ENCODE results near the gene RNF14. TPM values are rescaled to one million over a fixed set of nuclear protein-coding genes. Genes with fewer than 3 reads are reported as not detected.

The RNF14 gene
- total and polyA plus RNA-seq, 7 donors = 30.7 to 70.1 (median 43.2) TPM

DNA sequence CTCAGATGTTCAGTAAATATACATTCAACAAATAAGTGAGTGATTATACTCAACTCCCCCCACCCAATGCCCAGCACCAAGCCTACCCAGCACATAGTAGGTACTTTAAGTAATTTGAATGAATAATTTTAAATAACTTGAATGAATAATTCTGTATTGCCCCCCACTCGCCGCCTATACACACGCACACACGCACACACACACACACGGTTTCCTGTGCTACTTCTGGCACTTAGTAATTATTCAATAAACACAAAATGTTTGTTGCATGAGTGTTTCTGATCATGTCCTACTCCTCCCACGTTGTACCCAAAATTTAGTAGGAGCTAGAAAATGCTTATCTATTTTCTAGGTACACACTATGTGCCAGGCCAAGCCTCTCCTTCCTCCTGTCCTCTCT lies 27.1 kb upstream of the RNF14 start:
- intact Hi-C loops (cut with DNase I) = no loop called here
- Histone ChIP-seq H3K36me3 (peaks cover 12 to 33% (median 17%) of the 10 kb centered on the region in 4 donors), H3K9me3 (no peaks in the 10 kb centered on the region), H3K4me3 (no peak overlapping the region), H3K27me3 (no peaks in the 10 kb centered on the region), H3K27ac (peak overlapping the region in 2 of 4 donors; percentile 30 to 37), H3K4me1 (peaks cover 0 to 19% (median 11%) of the 10 kb centered on the region in 4 donors)
- 82 to 85% methylated on average over 6 of the region's 6 CpGs for WGBS, 2 donors
- TF ChIP-seq, protein P1, sequence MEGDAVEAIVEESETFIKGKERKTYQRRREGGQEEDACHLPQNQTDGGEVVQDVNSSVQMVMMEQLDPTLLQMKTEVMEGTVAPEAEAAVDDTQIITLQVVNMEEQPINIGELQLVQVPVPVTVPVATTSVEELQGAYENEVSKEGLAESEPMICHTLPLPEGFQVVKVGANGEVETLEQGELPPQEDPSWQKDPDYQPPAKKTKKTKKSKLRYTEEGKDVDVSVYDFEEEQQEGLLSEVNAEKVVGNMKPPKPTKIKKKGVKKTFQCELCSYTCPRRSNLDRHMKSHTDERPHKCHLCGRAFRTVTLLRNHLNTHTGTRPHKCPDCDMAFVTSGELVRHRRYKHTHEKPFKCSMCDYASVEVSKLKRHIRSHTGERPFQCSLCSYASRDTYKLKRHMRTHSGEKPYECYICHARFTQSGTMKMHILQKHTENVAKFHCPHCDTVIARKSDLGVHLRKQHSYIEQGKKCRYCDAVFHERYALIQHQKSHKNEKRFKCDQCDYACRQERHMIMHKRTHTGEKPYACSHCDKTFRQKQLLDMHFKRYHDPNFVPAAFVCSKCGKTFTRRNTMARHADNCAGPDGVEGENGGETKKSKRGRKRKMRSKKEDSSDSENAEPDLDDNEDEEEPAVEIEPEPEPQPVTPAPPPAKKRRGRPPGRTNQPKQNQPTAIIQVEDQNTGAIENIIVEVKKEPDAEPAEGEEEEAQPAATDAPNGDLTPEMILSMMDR (IDR thresholded peaks at IDR 0.05) = no peak
- no peak for TF ChIP-seq POLR2A (IDR thresholded peaks at IDR 0.05)
- no peak for TF ChIP-seq POLR2AphosphoS5 (IDR thresholded peaks at IDR 0.05)
- no peak for TF ChIP-seq EP300 (IDR thresholded peaks at IDR 0.05)
- peak; percentile 22 for DNase-seq

DNA sequence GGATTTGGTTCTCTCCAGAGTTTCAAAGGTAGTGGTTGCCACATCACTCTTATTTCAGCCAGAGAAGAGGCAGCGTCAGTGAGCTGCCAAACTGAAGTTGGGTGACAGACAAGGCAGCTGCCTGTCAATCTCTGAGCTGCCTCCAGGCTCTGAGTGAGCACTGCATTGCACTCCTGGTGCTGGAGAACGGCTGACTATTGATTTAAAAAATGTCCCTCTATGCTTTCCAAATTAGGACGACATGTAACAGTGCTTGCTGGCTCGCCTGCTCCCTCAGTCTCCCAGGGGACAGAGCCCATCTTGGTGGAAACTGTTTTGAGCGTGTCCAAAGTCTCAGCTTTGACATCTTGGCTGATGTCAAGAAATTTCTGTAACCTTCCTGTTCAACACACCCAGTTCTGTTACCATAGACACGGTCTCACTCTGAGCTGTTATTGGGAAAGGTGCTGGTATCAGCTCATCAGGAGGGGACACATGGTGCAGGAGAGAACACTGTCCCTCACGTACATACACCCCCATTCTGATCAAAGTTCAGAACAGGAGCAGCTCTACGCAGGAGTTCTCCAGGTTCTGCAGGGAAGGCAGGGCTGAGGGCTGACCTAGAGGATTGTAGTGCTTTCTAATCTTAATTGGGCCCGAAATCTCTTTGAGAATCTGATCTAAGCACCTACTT lies 26.6 kb upstream of the RNF14 start:
- peaks cover 12 to 27% (median 12%) of the 10 kb centered on the region in 4 donors for H3K36me3 ChIP-seq
- H3K4me1 ChIP-seq = peaks cover 0 to 19% (median 11%) of the 10 kb centered on the region in 4 donors
- H3K4me3 ChIP-seq = no peak overlapping the region
- TF ChIP-seq EP300 (IDR thresholded peaks at IDR 0.05) = no peak
- TF ChIP-seq, protein P1 (IDR thresholded peaks at IDR 0.05) = no peak
- no peaks in the 10 kb centered on the region for H3K27me3 ChIP-seq
- WGBS, 2 donors = 77 to 85% methylated on average over 9 of the region's 9 CpGs
- H3K9me3 ChIP-seq = no peaks in the 10 kb centered on the region
- H3K27ac ChIP-seq = peak overlapping the region in 1 of 4 donors; percentile 30
- intact Hi-C loops (cut with DNase I) = no loop called here
- DNase-seq = no peak

DNA sequence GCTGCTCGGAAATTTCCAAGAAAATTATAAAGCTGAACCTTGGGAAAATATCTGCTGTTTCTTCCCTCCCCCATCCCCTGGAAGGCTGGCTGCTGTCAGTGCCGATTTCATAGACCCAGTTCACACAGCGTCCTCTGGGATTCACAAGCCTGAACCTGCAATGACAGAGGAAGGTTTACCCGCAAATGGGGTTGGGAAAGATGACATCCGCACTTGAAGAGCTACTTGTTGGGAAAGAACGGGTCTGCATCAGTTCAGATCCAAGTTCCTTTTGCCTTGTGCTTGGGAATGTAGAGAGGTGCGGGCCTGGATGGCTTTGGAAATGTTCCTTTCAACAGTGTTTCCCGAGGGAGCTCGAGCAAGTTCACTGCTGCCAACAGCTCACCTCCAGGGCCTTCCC lies 24.8 kb upstream of the RNF14 start:
- Histone ChIP-seq H3K27ac (no peak overlapping the region), H3K36me3 (peaks cover 0 to 10% (median 0%) of the 10 kb centered on the region in 4 donors), H3K4me1 (peaks cover 0 to 19% (median 11%) of the 10 kb centered on the region in 4 donors), H3K9me3 (no peaks in the 10 kb centered on the region), H3K27me3 (no peaks in the 10 kb centered on the region), H3K4me3 (no peak overlapping the region)
- 87 to 90% methylated on average over 9 of the region's 9 CpGs for WGBS, 2 donors
- intact Hi-C loops (cut with DNase I) = no loop called here
- no peak for DNase-seq
- TF ChIP-seq, protein P1 (IDR thresholded peaks at IDR 0.05) = no peak
- TF ChIP-seq EP300 (IDR thresholded peaks at IDR 0.05) (no peak), POLR2A (IDR thresholded peaks at IDR 0.05) (no peak), POLR2AphosphoS5 (IDR thresholded peaks at IDR 0.05) (no peak)

DNA sequence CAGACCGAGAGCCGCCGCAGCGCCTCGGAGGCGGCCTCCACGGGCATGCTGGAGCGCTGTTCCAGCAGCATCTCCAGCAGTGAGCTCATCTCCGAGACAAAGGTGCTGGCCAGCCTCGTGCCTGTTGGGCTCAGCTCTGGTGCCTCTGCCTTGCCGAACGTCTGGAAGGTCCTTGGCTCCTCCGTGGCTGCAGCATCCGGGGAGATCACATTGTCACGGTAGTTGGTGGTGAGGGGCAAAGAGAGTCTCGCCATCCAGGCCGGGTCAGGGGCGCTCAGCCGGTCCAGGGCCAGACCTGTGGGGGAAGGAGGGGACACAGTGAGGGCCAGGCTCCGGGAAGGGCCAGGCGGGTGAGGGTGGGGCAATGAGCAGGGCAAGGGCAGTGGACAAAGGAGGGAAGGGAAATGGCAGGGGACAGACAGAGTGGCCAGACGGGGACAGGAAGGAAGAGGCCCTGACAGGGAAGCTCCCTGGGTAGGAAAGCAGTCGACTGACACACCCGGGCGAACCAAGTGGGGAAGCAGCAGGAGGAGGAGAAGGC lies 23.3 kb upstream of the RNF14 start:
- intact Hi-C loops (cut with DNase I) = no loop called here
- TF ChIP-seq EP300 (IDR thresholded peaks at IDR 0.05) (no peak), POLR2A (IDR thresholded peaks at IDR 0.05) (no peak), POLR2AphosphoS5 (IDR thresholded peaks at IDR 0.05) (no peak)
- TF ChIP-seq, protein P1 (IDR thresholded peaks at IDR 0.05) = no peak
- no peak overlapping the region for H3K27ac ChIP-seq

More for the DNA sequence above, 23.3 kb upstream of the RNF14 start:
- H3K36me3 ChIP-seq = no peaks in the 10 kb centered on the region
- no peaks in the 10 kb centered on the region for H3K27me3 ChIP-seq
- H3K4me1 ChIP-seq = peaks cover 0 to 19% (median 11%) of the 10 kb centered on the region in 4 donors
- DNase-seq = peak; percentile 76
- no peaks in the 10 kb centered on the region for H3K9me3 ChIP-seq
- 61 to 64% methylated on average over 25 of the region's 25 CpGs for WGBS, 2 donors
- H3K4me3 ChIP-seq = no peak overlapping the region
